ENCODE data around the gene SDCCAG8.

Gene SDCCAG8

GRCh38 chr1:243257189-243257588 is 1.3 kb downstream of the SDCCAG8 start:
- no peak overlapping the region for H3K4me2 ChIP-seq (ENCODE audit: low read length)
- no peaks in the 10 kb centered on the region for H3K4me1 ChIP-seq
- no peaks in the 10 kb centered on the region for H3K27me3 ChIP-seq (ENCODE audit: control insufficient read depth, insufficient read depth, low read length)
- TF ChIP-seq CTCF (IDR thresholded peaks at IDR 0.05) = no peak
- no peaks in the 10 kb centered on the region for H3K36me3 ChIP-seq (ENCODE audit: control insufficient read depth, insufficient read depth, low read length)
- H3K27ac ChIP-seq = no peak overlapping the region
- H3K4me3 ChIP-seq (ENCODE audit: low read depth, low read length) = peak overlapping the region; percentile 71
- peaks cover 2% of the 10 kb centered on the region for H3K79me2 ChIP-seq
- no peak overlapping the region for H2AFZ ChIP-seq
- no peaks in the 10 kb centered on the region for H3K9me3 ChIP-seq (ENCODE audit: control insufficient read depth, low read length)
- H3K9ac ChIP-seq = no peak overlapping the region

- TF ChIP-seq CTCF (IDR thresholded peaks at IDR 0.05) = no peak
- Histone ChIP-seq H3K27me3 (ENCODE audit: control insufficient read depth, insufficient read depth, low read length) (no peaks in the 10 kb centered on the region), H3K4me2 (ENCODE audit: low read length) (no peak overlapping the region), H2AFZ (no peak overlapping the region), H3K4me1 (no peaks in the 10 kb centered on the region), H3K27ac (no peak overlapping the region), H3K9me3 (ENCODE audit: control insufficient read depth, low read length) (no peaks in the 10 kb centered on the region), H3K36me3 (ENCODE audit: control insufficient read depth, insufficient read depth, low read length) (no peaks in the 10 kb centered on the region), H3K79me2 (peaks cover 5% of the 10 kb centered on the region), H3K4me3 (ENCODE audit: low read depth, low read length) (no peak overlapping the region), H3K9ac (no peak overlapping the region)
These were observed 2.9 kb downstream of the SDCCAG8 start for GRCh38 chr1:243258731-243259130.

GRCh38 chr1:243260221-243260880 is 4.5 kb downstream of the SDCCAG8 start:
- no peak overlapping the region for H3K4me3 ChIP-seq (ENCODE audit: low read depth, low read length)
- no peak overlapping the region for H3K4me2 ChIP-seq (ENCODE audit: low read length)
- H3K27me3 ChIP-seq (ENCODE audit: control insufficient read depth, insufficient read depth, low read length) = no peaks in the 10 kb centered on the region
- H3K9ac ChIP-seq = no peak overlapping the region
- no peak overlapping the region for H2AFZ ChIP-seq
- H3K79me2 ChIP-seq = peaks cover 8% of the 10 kb centered on the region
- no peaks in the 10 kb centered on the region for H3K4me1 ChIP-seq
- H3K27ac ChIP-seq = no peak overlapping the region
- no peak for TF ChIP-seq CTCF (IDR thresholded peaks at IDR 0.05)
- H3K9me3 ChIP-seq (ENCODE audit: control insufficient read depth, low read length) = no peaks in the 10 kb centered on the region
- H3K36me3 ChIP-seq (ENCODE audit: control insufficient read depth, insufficient read depth, low read length) = no peaks in the 10 kb centered on the region

GRCh38 chr1:243261390-243261789 is 5.5 kb downstream of the SDCCAG8 start:
- Histone ChIP-seq H3K27ac (no peak overlapping the region), H3K9me3 (ENCODE audit: control insufficient read depth, low read length) (no peaks in the 10 kb centered on the region), H3K4me2 (ENCODE audit: low read length) (no peak overlapping the region), H3K4me3 (ENCODE audit: low read depth, low read length) (no peak overlapping the region), H3K27me3 (ENCODE audit: control insufficient read depth, insufficient read depth, low read length) (no peaks in the 10 kb centered on the region), H3K4me1 (no peaks in the 10 kb centered on the region), H3K9ac (no peak overlapping the region), H3K79me2 (peaks cover 8% of the 10 kb centered on the region), H2AFZ (no peak overlapping the region), H3K36me3 (ENCODE audit: control insufficient read depth, insufficient read depth, low read length) (no peaks in the 10 kb centered on the region)
- no peak for TF ChIP-seq CTCF (IDR thresholded peaks at IDR 0.05)

- no peak overlapping the region for H3K9ac ChIP-seq
- no peaks in the 10 kb centered on the region for H3K4me1 ChIP-seq
- no peak overlapping the region for H3K27ac ChIP-seq
- peaks cover 8% of the 10 kb centered on the region for H3K79me2 ChIP-seq
- H3K9me3 ChIP-seq (ENCODE audit: control insufficient read depth, low read length) = no peaks in the 10 kb centered on the region
- no peaks in the 10 kb centered on the region for H3K27me3 ChIP-seq (ENCODE audit: control insufficient read depth, insufficient read depth, low read length)
- no peaks in the 10 kb centered on the region for H3K36me3 ChIP-seq (ENCODE audit: control insufficient read depth, insufficient read depth, low read length)
- no peak overlapping the region for H3K4me2 ChIP-seq (ENCODE audit: low read length)
- H3K4me3 ChIP-seq (ENCODE audit: low read depth, low read length) = no peak overlapping the region
- no peak overlapping the region for H2AFZ ChIP-seq
- no peak for TF ChIP-seq CTCF (IDR thresholded peaks at IDR 0.05)
These were observed 8.9 kb downstream of the SDCCAG8 start for GRCh38 chr1:243264717-243265116.
